Measurements from ENCODE around the gene PTPRK. TPM values are rescaled to one million over a fixed set of nuclear protein-coding genes. Genes with fewer than 3 reads are reported as not detected.

PTPRK gene
- polyA plus RNA-seq, 3 donors = 0.01 TPM; not detected in 2

- H3K27ac Mint-ChIP-seq = no peak overlapping the region
- no peak overlapping the region for H3K27ac ChIP-seq (ENCODE audit: low read depth in 1 of 2, low read length in 2 of 2)
- no peaks in the 10 kb centered on the region for H3K4me1 Mint-ChIP-seq
- H3K4me2 ChIP-seq (replicated peaks; ENCODE audit: extremely low read depth, low read length, poor library complexity, severe bottlenecking) = no peak overlapping the region
- H3K9ac ChIP-seq (ENCODE audit: insufficient read depth, low read length, poor library complexity, severe bottlenecking) = no peak overlapping the region
- intact Hi-C loops (cut with micrococcal nuclease) = no loop called here
- H3K9me3 Mint-ChIP-seq = no peaks in the 10 kb centered on the region
- WGBS (ENCODE audit: insufficient coverage) = no CpG with 5 or more reads among the region's 3 CpGs
- H2AFZ ChIP-seq (ENCODE audit: insufficient read depth, low read depth, low read length, poor library complexity, severe bottlenecking) = no peak overlapping the region
- no peaks in the 10 kb centered on the region for H4K20me1 ChIP-seq (ENCODE audit: insufficient read depth, low read length)
- no peak overlapping the region for H3K4me3 Mint-ChIP-seq
- H3K79me2 ChIP-seq (ENCODE audit: insufficient read depth, low read length) = no peaks in the 10 kb centered on the region
- H3K27me3 ChIP-seq (ENCODE audit: control insufficient read depth in 2 of 2, insufficient read depth in 2 of 2, low read length in 2 of 2) = no peaks in the 10 kb centered on the region
- H3K4me3 ChIP-seq (replicated peaks in 1 of 3; ENCODE audit: low read depth in 2 of 3, low read length in 3 of 3) = no peak overlapping the region
- H3K27me3 Mint-ChIP-seq (ENCODE audit: low read depth in 3 of 3) = peaks cover 0 to 4% (median 0%) of the 10 kb centered on the region in 3 donors
- no peaks in the 10 kb centered on the region for H3K36me3 Mint-ChIP-seq
- no peak for DNase-seq
- TF ChIP-seq, protein P1, sequence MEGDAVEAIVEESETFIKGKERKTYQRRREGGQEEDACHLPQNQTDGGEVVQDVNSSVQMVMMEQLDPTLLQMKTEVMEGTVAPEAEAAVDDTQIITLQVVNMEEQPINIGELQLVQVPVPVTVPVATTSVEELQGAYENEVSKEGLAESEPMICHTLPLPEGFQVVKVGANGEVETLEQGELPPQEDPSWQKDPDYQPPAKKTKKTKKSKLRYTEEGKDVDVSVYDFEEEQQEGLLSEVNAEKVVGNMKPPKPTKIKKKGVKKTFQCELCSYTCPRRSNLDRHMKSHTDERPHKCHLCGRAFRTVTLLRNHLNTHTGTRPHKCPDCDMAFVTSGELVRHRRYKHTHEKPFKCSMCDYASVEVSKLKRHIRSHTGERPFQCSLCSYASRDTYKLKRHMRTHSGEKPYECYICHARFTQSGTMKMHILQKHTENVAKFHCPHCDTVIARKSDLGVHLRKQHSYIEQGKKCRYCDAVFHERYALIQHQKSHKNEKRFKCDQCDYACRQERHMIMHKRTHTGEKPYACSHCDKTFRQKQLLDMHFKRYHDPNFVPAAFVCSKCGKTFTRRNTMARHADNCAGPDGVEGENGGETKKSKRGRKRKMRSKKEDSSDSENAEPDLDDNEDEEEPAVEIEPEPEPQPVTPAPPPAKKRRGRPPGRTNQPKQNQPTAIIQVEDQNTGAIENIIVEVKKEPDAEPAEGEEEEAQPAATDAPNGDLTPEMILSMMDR (IDR thresholded peaks at IDR 0.05) = no peak
- no peaks in the 10 kb centered on the region for H3K36me3 ChIP-seq (replicated peaks in 1 of 2; ENCODE audit: control insufficient read depth in 1 of 2, insufficient read depth in 2 of 2, low read length in 2 of 2)
- H3K9me3 ChIP-seq (replicated peaks in 1 of 2; ENCODE audit: control insufficient read depth in 1 of 2, insufficient read depth in 1 of 2, low read length in 2 of 2) = no peaks in the 10 kb centered on the region
- H3K4me1 ChIP-seq (ENCODE audit: control insufficient read depth in 1 of 2, insufficient read depth in 2 of 2, low read length in 2 of 2) = no peaks in the 10 kb centered on the region
Measured at GRCh38 chr6:128336436-128337095, 183.8 kb downstream of the PTPRK start.

DNA sequence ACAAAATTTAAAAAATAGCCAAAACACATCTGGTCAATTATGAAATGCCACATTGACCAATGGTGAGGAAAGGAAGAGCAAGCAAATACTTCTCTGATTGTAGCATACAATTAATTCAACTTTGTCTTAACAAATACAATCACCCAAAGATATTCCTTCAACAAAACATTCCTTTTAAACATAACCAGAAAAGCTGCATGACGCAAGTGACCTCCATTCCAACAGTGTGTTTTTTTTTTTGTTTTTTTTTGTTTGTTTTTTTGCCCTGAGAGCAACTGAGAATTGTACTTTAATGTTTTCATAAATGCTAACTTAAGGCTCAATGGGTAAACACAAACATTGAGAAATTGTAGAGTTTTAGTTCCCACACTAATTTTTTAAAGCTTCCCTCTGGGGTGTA, 184.4 kb downstream of the PTPRK start:
- Histone ChIP-seq H2AFZ (ENCODE audit: insufficient read depth, low read depth, low read length, poor library complexity, severe bottlenecking) (no peak overlapping the region), H3K4me2 (replicated peaks; ENCODE audit: extremely low read depth, low read length, poor library complexity, severe bottlenecking) (no peak overlapping the region), H3K79me2 (ENCODE audit: insufficient read depth, low read length) (no peaks in the 10 kb centered on the region), H4K20me1 (ENCODE audit: insufficient read depth, low read length) (no peaks in the 10 kb centered on the region), H3K9me3 (replicated peaks in 1 of 2; ENCODE audit: control insufficient read depth in 1 of 2, insufficient read depth in 1 of 2, low read length in 2 of 2) (no peaks in the 10 kb centered on the region), H3K4me1 (ENCODE audit: control insufficient read depth in 1 of 2, insufficient read depth in 2 of 2, low read length in 2 of 2) (no peaks in the 10 kb centered on the region), H3K27ac (ENCODE audit: low read depth in 1 of 2, low read length in 2 of 2) (no peak overlapping the region), H3K9ac (ENCODE audit: insufficient read depth, low read length, poor library complexity, severe bottlenecking) (no peak overlapping the region), H3K36me3 (replicated peaks in 1 of 2; ENCODE audit: control insufficient read depth in 1 of 2, insufficient read depth in 2 of 2, low read length in 2 of 2) (no peaks in the 10 kb centered on the region), H3K27me3 (ENCODE audit: control insufficient read depth in 2 of 2, insufficient read depth in 2 of 2, low read length in 2 of 2) (no peaks in the 10 kb centered on the region), H3K4me3 (replicated peaks in 1 of 3; ENCODE audit: low read depth in 2 of 3, low read length in 3 of 3) (no peak overlapping the region)
- H3K27ac Mint-ChIP-seq = no peak overlapping the region
- DNase-seq = no peak
- H3K4me1 Mint-ChIP-seq = no peaks in the 10 kb centered on the region
- TF ChIP-seq, protein P1 (IDR thresholded peaks at IDR 0.05) = no peak
- intact Hi-C loops (cut with micrococcal nuclease) = no loop called here
- no CpG with 5 or more reads among the region's 1 CpG for WGBS (ENCODE audit: insufficient coverage)
- H3K4me3 Mint-ChIP-seq = no peak overlapping the region
- peaks cover 0 to 4% (median 0%) of the 10 kb centered on the region in 3 donors for H3K27me3 Mint-ChIP-seq (ENCODE audit: low read depth in 3 of 3)
- H3K36me3 Mint-ChIP-seq = no peaks in the 10 kb centered on the region
- H3K9me3 Mint-ChIP-seq = no peaks in the 10 kb centered on the region

Measured in CD14-positive monocyte (primary cell).